T-helper 1 cell treated with Interleukin-12 subunit alpha and Interleukin-12 subunit beta and Interleukin-4 antibody, amounts not matched to agents 30 ng/mL and 1 ng/mL, for 36 hours (primary cell): ENCODE measurements around the gene TBC1D2B. TPM values are rescaled to one million over a fixed set of nuclear protein-coding genes. Genes with fewer than 3 reads are reported as not detected.
"Not testable (repeated sequence)": the region's sequence is repeated elsewhere in the genome, so short reads cannot be mapped to it uniquely, and the experiment has no call there.

Source experiments
- intact Hi-C: fragments of 100-400 bp; cut with micrococcal nuclease; formaldehyde crosslinking; loops from one replicate; pipeline ENCODE4 v1.15.1; 2024
- total RNA-seq: library from RNA; stranded (reverse); gene quantifications from 2 replicates; pipeline ENCODE4 v1.2.3, GENCODE V29; 2022

Gene TBC1D2B
- total RNA-seq, 1 donor from 2014 or later = 115 TPM

DNA sequence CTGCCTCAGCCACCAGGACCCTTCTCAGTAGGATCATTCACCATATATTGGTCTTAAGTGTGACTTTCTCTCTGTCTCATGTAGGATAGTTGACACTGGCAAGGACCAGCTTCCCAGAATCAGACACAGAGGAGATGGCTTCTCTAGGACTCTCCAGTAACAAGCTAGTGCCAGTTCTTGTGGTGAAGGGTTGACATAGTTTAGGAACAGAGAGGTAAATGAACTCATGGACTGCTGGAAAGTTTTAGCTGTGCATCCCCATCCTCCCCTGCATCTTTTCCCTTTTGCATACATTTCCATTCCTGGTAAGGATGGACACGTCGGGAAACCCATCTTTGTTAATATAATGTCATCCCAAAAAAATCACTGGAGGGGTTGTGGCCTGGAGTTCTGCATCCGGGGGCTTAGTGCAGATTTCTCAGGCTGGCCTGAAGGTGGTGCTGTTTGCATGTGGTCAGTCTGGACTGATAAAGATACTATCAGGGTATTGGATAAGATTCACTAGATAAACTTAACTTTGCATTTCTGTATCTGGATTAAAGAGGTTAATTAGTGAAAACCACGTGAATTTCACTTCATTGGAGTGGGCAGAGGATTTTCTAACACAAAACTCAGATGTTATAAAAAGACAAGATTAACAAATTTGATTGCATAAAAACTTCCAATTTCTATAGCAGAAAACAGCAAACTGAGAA lies 110.8 kb downstream of the TBC1D2B start:
- intact Hi-C loops = loop anchor here (1.0 kb wide), 2 partner anchors 142 to 229 kb away; no protein-coding TSS in a partner anchor

DNA sequence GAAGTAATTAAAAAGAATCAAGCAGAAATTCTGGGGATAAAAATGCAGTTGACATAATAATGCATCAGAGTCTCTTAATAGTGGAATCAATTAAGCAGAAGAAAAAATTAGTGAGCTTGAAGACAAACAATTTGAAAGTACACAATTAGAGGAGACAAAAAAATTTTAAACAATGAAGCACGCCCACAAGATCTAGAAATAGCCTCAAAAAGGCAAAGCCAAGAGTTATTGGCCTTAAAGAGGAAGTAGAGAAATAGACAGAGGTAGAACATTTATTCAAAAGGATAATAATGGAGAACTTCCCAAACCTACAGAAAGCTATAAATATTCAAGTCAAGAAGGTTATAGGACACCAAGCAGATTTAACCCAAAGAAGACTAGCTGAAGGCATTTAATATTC lies 113.3 kb downstream of the TBC1D2B start:
- intact Hi-C loops = loop anchor here (5.0 kb wide), 1 partner anchor 52 kb away; no protein-coding TSS in a partner anchor

DNA sequence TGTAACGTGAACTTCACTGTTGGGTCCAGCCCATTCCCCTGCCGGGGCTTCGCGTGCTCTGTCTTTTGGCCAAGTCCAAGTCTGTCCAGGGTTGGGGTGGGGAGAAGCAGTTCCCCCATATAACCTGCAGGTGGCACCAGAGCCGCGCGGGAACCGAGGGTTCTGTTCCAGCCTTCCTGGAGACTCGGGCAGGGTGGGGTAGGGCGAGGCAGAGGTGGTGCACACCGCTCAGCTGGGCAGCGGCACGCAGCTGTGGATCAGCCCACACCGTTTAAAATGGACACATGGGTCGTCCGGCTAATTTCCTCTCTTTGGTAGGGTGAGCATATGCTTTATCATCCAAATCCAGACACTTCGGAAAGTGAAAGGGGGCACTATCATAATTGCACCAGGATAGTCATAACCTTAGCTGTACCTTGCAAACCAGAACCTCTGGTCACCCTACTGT lies 118.1 kb downstream of the TBC1D2B start:
- intact Hi-C loops = loop anchor here (1.0 to 2.0 kb wide), 6 partner anchors 41 to 464 kb away; no protein-coding TSS in a partner anchor

DNA sequence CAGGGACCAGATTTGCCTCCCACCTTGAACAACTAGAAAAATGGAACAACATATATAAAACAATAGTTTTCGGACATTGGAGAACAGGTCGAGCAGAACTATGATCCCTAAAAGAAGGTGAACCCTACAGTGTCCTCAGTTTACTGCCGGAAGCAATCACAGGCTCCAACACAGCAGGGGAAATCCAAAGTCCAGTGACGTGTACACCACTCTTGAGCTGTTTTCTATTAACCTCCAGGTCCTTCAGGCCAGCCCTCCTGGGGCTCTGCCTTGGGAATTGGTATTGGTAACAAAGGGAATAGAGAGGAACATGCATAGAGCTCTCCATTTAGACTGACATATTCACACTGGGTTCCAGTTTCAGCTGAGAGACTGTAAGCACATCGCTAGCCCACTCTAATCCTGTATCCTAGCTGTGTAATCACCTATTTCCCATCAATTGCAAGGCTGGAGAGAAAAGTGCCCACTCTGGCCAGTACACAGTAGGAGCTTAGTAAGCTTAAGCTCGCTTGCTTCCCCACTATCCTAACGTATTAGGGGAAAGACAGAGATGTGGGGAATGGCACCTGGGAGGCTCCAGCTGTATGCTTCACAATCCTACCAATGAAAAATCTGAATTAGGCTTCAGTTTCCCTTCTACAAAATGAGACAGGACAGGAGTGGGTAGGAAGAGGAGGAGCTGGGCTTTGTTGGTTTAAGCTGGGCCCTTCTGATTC lies 118.6 kb downstream of the TBC1D2B start:
- intact Hi-C loops = loop anchor here (1.0 to 2.0 kb wide), 6 partner anchors 41 to 464 kb away; no protein-coding TSS in a partner anchor

DNA sequence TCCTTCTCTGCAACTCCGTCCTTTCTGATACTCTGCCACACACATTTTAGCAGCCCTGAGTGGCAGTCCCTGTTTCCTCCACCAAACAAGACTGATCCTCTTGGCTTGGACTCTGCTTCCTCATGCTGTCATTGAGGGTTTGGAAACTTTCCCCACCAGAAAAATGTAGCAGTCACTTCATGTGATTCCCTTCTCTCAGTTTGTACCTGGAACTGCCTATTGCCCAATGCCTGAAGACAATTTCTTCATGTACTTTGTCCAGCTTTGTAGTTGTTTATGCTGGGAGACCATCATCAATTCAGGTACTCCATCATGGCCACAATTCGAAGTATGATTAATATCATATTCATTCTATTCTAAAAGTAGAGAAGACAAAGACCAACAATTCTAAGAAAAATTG lies 119.5 kb downstream of the TBC1D2B start:
- intact Hi-C loops = loop anchor here (2.0 kb wide), 1 partner anchor 77 kb away; no protein-coding TSS in a partner anchor

DNA sequence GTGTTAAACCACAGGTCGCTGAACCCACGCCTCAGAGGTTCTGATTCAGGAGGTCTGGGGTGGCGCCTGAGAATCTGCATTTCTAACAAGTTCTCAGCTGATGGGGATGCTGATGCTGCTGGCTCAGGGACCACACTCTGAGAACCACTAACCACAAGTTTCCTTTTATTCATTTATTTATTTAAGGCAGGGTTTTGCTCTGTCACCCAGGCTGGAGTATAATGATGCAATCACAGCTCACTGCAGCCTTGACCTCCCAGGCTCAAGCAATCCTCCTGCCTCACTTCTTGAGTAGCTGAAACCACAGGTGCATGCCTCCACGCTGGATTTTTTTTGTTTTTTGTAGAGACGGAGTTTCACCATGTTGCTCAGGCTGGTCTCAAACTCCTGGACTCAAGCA lies 123.6 kb downstream of the TBC1D2B start:
- intact Hi-C loops = not testable (repeated sequence)

DNA sequence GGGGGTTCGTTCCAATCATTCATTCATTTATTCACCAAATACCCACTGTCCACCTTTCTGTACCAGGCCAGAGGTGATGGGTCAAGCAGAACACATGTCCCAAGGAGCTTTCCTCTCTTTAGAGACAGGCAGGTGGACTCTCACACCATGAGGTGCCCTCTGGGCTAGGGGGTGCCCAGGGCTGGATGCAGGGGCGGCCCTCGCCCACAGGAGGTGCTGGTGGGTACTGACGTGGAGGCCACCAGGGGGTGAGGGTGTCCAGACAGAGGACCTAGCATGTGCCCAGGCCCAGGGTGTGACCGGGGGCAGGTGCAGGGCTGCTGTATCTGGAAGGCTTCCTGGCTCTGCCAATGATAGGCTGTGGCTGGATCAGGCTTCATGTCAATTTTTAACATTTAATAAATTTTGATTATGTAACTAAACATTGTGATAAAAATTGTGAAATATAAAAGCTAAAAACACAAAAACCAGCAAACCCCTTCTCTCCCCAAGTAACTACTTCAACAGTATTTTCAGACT lies 124.5 kb downstream of the TBC1D2B start:
- intact Hi-C loops = not testable (repeated sequence)

DNA sequence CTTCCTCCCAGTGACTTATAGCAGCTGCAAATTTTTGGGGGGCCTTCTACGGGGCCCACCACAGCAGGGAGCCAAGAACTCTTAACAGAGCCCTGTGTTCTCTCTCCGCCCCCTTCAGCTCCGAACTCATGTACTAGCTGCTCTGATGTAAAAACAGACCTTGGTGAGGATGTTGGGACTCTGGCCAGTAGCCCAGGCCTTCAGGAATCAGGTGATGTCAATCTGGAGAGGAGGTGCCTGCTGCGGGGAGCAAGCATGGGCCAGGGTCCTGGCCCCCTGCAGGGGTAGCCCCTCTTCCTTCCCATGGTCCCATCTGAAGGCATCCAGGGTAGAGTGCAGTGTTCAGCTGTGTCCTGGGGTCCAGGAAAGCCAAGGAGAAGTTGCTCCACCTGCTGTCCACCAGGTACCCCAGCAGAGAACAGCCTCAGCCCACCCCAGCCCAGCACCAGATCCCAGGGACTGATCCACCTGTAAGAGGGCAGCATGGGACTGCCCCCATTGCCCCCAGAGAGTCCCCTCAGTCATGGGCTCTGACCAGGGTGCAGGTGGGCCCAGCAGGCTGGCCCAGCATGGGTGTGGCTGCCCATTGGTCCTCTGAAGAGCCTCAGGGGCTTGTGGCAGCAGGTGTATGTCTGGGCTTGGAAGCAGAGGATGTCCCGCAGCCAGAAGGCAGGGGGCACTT lies 126.3 kb downstream of the TBC1D2B start:
- intact Hi-C loops = not testable (repeated sequence)

DNA sequence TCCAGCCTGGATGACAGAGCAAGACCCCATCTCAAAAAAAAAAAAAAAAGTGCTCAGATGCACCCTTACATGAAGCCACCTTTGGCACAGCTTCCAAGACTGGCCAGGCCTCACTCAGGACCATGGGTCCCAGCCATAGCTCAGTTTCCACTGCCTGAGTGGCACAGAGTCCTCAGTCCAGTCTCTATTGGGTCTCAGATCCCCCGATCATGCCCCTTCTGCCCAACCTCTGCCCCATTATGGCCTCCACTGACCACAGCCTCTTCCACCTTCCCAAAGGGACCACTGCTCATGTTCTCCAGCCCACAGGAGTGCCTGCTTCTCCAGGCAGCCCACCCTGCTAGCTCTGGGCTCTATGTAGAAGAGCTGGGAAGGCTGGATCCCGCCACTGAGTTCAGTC lies 127.0 kb downstream of the TBC1D2B start:
- intact Hi-C loops = not testable (repeated sequence)

DNA sequence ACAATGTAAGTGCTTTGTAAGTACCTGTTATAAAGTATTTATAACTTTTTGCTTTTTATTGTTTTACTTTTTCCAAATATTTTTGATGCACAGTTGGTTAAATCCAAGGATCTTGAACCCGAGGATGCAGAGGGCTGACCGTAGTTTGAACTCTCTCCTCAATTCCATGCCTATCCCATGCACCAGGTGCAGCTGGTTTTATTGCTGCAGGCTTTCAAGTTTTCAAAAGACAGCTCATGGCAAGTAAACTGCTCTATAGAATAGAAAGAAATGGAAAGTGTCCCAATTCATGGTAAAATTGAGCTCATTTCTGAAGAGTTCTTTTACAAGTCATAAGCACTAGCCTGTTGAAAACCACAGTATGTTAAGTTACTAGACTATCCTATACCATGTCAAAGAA lies 131.9 kb downstream of the TBC1D2B start:
- intact Hi-C loops = no loop called here

Other genes with a start within 250 kb of the TBC1D2B start
- 0.07 and 0.27 TPM in 2 replicates for gene SH2D7, start 14.8 kb upstream of the TBC1D2B start, total RNA-seq
- gene CIB2, start 53.7 kb upstream of the TBC1D2B start, total RNA-seq = 1.4 and 1.9 TPM in 2 replicates
- gene IDH3A, start 71.7 kb upstream of the TBC1D2B start, total RNA-seq = 103 and 114 TPM in 2 replicates
- not detected in 2 replicates for gene ACSBG1, start 156.9 kb upstream of the TBC1D2B start, total RNA-seq
- 38.9 and 39.7 TPM in 2 replicates for gene DNAJA4, start 186.9 kb upstream of the TBC1D2B start, total RNA-seq
- 42.6 and 43.1 TPM in 2 replicates for gene SKIC8, start 221.9 kb upstream of the TBC1D2B start, total RNA-seq